GM21717 (cell line): Measurements from ENCODE around the gene PRKCE.

Experiments used
- ATAC-seq: cut with Tn5 transposase; IDR thresholded peaks from one replicate; pipeline ENCODE4 v1.9.1; 2021; ENCODE audit warnings: mild to moderate bottlenecking, moderate library complexity; ENCODE audit not compliant: unreplicated experiment

The PRKCE gene

GRCh38 chr2:45631319-45631718 is 20.2 kb upstream of the PRKCE start:
- ATAC-seq, result no peak

DNA sequence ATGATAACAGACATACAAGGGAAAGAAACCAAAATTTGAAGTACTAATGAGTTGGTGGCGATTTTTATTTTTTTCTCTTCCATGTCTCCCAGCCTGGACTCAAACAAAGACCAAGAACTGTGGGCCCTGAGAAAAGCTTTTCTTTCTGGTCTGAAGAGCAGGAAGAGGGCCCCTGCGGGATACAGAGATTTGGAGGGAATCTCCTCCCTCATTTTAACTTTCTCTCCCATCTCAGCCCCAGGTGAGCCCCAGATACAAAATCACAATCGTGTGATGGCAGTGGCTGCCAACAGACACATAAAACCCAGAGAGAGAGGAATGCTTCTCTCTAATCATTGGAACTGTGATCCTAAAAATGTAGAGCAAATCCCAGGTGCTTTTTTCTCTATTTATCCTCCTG is 19.5 kb upstream of the PRKCE start:
- ATAC-seq, result no peak

DNA sequence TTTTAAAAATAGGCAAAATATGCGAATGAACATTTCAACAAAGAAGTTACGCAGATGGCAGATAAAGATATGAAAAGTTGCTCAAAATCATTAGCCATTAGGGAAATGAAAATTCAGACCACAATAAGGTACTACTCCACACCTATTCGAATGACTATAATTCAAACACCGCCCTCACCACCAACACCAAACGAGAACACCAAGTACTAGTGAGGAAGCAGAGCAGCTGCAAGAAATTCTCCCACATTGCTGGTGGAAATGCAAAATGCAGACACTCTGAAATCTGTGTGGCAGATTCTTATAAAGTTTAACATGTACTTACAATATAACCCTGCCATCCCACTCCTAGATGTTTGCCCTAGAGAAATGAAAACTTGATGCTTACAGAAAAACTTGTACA is 17.3 kb upstream of the PRKCE start:
- no peak for ATAC-seq

GRCh38 chr2:45636008-45636407 is 15.5 kb upstream of the PRKCE start:
- ATAC-seq, result no peak

DNA sequence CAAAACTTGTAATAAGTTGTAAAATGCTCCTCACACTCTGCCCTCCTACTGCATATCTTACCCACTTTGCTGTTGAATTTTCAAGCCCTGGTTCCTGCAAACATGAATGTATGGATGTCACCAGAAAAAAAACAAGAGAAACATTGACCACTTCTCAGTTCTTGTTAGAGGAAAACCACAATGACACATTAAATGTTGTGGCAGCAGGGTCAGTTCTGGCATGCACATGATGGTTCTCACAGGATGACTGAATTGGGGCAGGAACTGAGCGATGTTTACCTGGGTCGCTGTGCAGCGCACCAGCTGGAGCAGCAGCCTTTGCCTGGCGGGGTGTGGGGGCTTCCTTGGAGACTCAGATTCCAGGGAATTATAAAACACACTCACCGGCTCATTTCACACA is 14.0 kb upstream of the PRKCE start:
- peak; percentile 73 for ATAC-seq

- no peak for ATAC-seq
Measured at GRCh38 chr2:45640576-45640975, 10.9 kb upstream of the PRKCE start.

GRCh38 chr2:45643095-45643494 is 8.4 kb upstream of the PRKCE start:
- no peak for ATAC-seq

GRCh38 chr2:45643543-45644542 is 7.6 kb upstream of the PRKCE start:
- ATAC-seq, result no peak

DNA sequence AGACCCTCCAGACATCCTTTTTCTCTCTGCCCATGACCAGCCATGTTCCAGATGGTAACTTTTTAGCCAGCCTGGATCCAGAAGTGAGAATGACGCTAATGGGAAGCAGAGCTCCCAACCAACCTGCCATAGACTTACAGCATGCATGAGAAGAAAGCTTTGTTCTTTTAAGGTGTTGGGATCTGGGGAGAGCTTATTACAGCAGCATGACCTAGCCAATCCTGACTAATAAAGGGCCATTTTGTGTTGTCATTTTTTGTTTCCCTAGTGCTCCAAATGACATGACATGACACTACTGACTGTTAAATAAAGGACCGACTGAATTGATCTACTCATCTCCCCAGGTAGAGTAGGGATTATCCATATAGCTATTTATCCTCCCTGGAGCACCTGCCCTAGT is 5.2 kb upstream of the PRKCE start:
- no peak for ATAC-seq

- no peak for ATAC-seq
Measured at GRCh38 chr2:45647356-45647755, 4.1 kb upstream of the PRKCE start.

DNA sequence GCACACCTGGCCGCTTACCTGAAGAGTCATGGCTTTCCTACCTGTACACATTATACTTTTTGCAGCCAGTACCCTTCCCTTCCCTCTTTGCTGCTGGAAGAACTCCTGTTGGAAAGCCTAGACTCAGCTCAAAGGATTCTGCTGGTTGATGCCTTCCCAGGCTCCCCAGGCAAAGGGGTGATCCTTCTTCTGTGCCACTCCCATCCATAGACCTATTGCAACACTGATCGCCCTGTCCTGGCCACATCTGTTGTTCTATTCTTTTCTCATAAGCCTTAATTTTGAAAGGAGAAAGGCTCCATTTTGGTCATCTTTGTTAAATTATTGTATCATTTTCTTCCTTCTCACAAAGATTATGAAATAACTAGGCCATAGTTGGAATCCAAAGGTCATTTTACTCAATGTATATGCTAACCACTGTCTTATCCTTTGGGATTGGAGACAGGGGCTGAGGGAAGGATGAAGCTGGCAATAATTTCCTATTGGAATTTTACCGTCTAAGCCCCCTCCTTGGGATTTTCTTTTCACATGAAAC is 3.4 kb upstream of the PRKCE start:
- no peak for ATAC-seq

DNA sequence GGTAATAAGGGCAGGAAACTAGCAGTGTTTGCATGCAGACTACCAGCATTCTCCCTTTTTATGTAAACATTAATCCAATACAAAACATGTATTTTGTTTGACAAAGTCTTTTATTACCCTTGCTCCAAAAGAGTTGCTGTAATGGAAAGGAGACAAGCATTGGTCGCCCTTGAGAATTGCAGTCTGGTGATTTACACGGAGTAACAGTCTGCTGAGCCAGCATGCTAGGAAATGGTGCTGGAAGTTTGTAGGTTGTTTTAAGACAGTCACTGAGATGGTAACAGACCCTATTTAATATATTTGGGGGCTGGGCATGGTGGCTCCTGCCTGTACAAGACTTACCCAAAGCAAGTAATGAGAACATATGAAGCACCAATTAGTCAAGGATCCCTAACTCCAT is 2.8 kb upstream of the PRKCE start:
- ATAC-seq, result no peak

- ATAC-seq, result no peak
Measured at GRCh38 chr2:45649462-45649857, 2.0 kb upstream of the PRKCE start.

DNA sequence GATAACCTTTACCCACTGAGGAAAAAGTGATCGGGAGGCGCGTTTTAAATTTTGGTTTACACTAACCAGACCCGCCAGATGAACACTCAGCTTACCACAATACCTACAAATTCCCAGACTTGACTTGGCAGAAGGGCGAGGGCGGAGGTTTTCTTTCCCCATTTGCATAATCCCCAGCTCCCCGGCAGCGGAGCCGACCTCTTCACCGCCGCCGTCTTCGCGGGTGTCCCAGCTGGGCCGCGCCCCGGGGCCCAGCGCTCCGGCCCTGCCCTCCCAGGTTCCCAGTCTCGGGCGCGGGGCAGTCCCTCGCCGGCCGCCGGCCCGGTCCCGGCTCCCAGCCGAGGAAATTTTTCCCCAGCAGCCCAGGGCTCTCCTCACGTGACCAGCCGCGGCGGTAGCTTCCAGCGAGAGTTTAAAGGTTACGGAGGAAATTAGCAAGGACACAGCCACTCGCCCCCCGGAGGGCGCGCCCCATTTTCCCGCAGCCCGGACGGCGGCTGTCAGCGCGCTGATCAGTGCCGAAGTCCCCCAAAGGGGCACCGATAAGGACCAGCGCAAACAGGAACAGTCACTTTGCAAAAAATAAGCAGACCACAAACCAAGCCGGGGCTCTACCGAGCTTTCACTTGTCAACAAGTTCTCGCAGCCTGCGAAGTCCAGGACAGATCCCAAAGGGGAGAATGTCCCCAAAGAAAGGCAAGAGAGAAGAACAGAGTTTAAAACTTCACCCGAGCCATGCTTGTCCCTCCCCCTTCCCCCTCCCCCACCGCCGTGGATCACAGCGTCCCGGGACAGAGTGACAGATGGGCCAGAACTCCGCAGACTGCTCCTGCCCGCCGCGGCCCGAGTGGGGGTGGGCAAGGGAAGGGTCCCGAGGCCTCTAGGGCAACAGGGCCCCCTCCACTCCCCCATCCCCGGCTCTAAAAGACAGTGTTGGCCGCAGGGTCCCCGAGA is 1.3 kb upstream of the PRKCE start:
- peak; percentile 36 for ATAC-seq

GRCh38 chr2:45650851-45651414 is 542 bp upstream of the PRKCE start:
- peak; percentile 48 for ATAC-seq

DNA sequence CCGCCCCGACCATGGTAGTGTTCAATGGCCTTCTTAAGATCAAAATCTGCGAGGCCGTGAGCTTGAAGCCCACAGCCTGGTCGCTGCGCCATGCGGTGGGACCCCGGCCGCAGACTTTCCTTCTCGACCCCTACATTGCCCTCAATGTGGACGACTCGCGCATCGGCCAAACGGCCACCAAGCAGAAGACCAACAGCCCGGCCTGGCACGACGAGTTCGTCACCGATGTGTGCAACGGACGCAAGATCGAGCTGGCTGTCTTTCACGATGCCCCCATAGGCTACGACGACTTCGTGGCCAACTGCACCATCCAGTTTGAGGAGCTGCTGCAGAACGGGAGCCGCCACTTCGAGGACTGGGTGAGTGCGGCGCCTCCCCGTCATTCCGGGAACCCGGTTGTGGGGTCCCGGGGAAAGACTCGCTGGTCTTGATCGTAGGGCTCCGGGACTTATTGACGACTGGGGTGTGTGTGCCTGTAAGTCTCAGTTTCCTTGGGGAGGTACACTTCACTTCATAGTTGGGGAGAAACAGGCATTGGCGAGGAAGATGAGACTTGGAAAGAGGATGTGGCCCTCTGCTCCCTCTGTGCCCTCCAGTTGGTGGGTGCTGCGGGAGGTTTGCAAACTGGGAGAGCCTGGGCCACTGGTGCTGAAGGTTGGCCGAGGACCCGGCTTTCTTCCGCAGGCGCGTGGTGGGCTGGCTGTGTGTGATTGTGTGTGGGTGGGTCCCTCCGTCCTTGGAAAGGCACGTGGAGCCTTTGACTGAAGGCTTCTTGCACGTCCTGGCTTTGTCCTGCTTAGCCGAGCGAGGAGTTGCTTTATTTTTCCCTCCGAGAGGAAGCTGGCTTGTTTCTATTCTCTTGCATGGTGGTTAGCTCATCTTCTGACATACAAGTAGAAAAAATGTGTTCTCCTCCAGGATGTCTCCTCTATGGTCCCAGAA is 886 bp downstream of the PRKCE start:
- ATAC-seq, result no peak

GRCh38 chr2:45653122-45653913 is 1.8 kb downstream of the PRKCE start:
- ATAC-seq, result no peak

GRCh38 chr2:45654250-45654649 is 2.8 kb downstream of the PRKCE start:
- no peak for ATAC-seq

DNA sequence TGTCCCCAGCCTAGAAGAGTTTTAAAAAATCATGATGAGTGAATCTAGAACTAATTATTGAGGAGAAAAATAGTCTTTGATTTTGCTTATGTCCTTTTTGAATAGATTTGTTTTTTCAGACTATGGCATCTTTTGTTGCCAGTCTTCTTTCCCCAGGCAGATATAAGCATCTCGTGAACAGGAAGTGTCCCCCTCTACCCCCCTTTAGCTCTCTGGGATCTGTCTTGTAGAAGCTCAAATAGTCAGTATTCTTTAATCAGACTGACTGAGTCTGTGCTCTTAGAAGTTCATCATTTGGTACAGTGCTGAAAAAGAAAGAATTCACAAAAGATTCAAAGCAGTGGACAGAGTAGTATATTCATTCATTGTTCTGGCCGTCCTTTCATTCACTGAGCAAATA is 10.4 kb downstream of the PRKCE start:
- no peak for ATAC-seq
